Measurements from ENCODE around the gene ZFYVE28. TPM values are rescaled to one million over a fixed set of nuclear protein-coding genes. Genes with fewer than 3 reads are reported as not detected.
A peak's percentile ranks its signal among the peaks of the same experiment; 100 is the strongest.
"Not testable (repeated sequence)": the region's sequence is repeated elsewhere in the genome, so short reads cannot be mapped to it uniquely, and the experiment has no call there.

The ZFYVE28 gene
- total RNA-seq, 2 donors from 2014 or later, result 49.4 to 63.6 TPM

- Mint-ChIP-seq H3K36me3 (ENCODE audit: low read depth) (peaks cover 6% of the 10 kb centered on the region), H3K4me1 (peaks cover 44% of the 10 kb centered on the region), H3K4me3 (no peak overlapping the region)
These were observed 174.6 kb downstream of the ZFYVE28 start for GRCh38 chr4:2243681-2244380.

GRCh38 chr4:2241410-2242353 is 176.8 kb downstream of the ZFYVE28 start, which contains the start of the genes HAUS3 and POLN:
Gene HAUS3 (minus strand): TSS chr4:2242121. CDS start chr4:2240946, 1,175 bp downstream.
Gene POLN (minus strand): TSS chr4:2242121. CDS start chr4:2229231, 12,890 bp downstream.
- H3K9me3 ChIP-seq (ENCODE audit: control insufficient read depth, low read length, poor library complexity, severe bottlenecking), result no peaks in the 10 kb centered on the region
- peak within 1 kb of the TSS; percentile 93 for H3K4me3 Mint-ChIP-seq
- H3K27me3 Mint-ChIP-seq, result no peaks in the 10 kb centered on the region
- peak within 1 kb of the TSS; percentile 97 for H3K27ac Mint-ChIP-seq
- peaks cover 55% of the 10 kb centered on the region for H3K4me1 Mint-ChIP-seq
- DNase-seq, result peak; percentile 97 to 99 (median 99)
- ATAC-seq, result peak; percentile 92
- H3K36me3 Mint-ChIP-seq (ENCODE audit: low read depth), result peaks cover 6% of the 10 kb centered on the region

More at GRCh38 chr4:2243681-2244380, 174.6 kb downstream of the ZFYVE28 start:
- H3K27me3 Mint-ChIP-seq, result no peaks in the 10 kb centered on the region
- no peak for DNase-seq
- peak overlapping the region; percentile 97 for H3K27ac Mint-ChIP-seq
- no peaks in the 10 kb centered on the region for H3K9me3 ChIP-seq (ENCODE audit: control insufficient read depth, low read length, poor library complexity, severe bottlenecking)
- no peak for ATAC-seq

- DNase-seq (no peak), ATAC-seq (peak; percentile 16)
- Mint-ChIP-seq H3K27ac (peak overlapping the region; percentile 97), H3K27me3 (no peaks in the 10 kb centered on the region), H3K4me3 (peak overlapping the region; percentile 93), H3K4me1 (peaks cover 55% of the 10 kb centered on the region), H3K36me3 (ENCODE audit: low read depth) (peaks cover 6% of the 10 kb centered on the region)
- no peaks in the 10 kb centered on the region for H3K9me3 ChIP-seq (ENCODE audit: control insufficient read depth, low read length, poor library complexity, severe bottlenecking)
These were observed 177.4 kb downstream of the ZFYVE28 start for GRCh38 chr4:2241003-2241402.

- peak overlapping the region; percentile 77 for H3K4me3 Mint-ChIP-seq
- peak overlapping the region; percentile 87 for H3K27ac Mint-ChIP-seq
- DNase-seq, result no peak
- peaks cover 6% of the 10 kb centered on the region for H3K36me3 Mint-ChIP-seq (ENCODE audit: low read depth)
- peaks cover 43% of the 10 kb centered on the region for H3K4me1 Mint-ChIP-seq
- no peaks in the 10 kb centered on the region for H3K9me3 ChIP-seq (ENCODE audit: control insufficient read depth, low read length, poor library complexity, severe bottlenecking)
- no peak for ATAC-seq
- H3K27me3 Mint-ChIP-seq, result no peaks in the 10 kb centered on the region
These were observed 181.3 kb downstream of the ZFYVE28 start for GRCh38 chr4:2236944-2237666.

GRCh38 chr4:2231082-2231481 is 187.4 kb downstream of the ZFYVE28 start:
- Mint-ChIP-seq H3K4me1 (peaks cover 17% of the 10 kb centered on the region), H3K27ac (no peak overlapping the region), H3K36me3 (ENCODE audit: low read depth) (no peaks in the 10 kb centered on the region), H3K27me3 (no peaks in the 10 kb centered on the region), H3K4me3 (no peak overlapping the region)
- H3K9me3 ChIP-seq (ENCODE audit: control insufficient read depth, low read length, poor library complexity, severe bottlenecking), result no peaks in the 10 kb centered on the region
- no peak for DNase-seq
- no peak for ATAC-seq

- ATAC-seq (no peak), DNase-seq (no peak)
- Mint-ChIP-seq H3K27me3 (no peaks in the 10 kb centered on the region), H3K27ac (no peak overlapping the region), H3K4me1 (peaks cover 5% of the 10 kb centered on the region), H3K4me3 (no peak overlapping the region), H3K36me3 (ENCODE audit: low read depth) (no peaks in the 10 kb centered on the region)
- H3K9me3 ChIP-seq (ENCODE audit: control insufficient read depth, low read length, poor library complexity, severe bottlenecking), result no peaks in the 10 kb centered on the region
These were observed 192.2 kb downstream of the ZFYVE28 start for GRCh38 chr4:2226261-2226660.

GRCh38 chr4:2222838-2223237 is 195.6 kb downstream of the ZFYVE28 start:
- no peaks in the 10 kb centered on the region for H3K9me3 ChIP-seq (ENCODE audit: control insufficient read depth, low read length, poor library complexity, severe bottlenecking)
- Mint-ChIP-seq H3K4me1 (peaks cover 8% of the 10 kb centered on the region), H3K27ac (no peak overlapping the region), H3K36me3 (ENCODE audit: low read depth) (no peaks in the 10 kb centered on the region), H3K4me3 (no peak overlapping the region), H3K27me3 (no peaks in the 10 kb centered on the region)
- DNase-seq (no peak), ATAC-seq (no peak)

- H3K4me3 Mint-ChIP-seq, ATAC-seq: not testable (repeated sequence)
- H3K4me1 Mint-ChIP-seq, result peaks cover 11% of the 10 kb centered on the region
These were observed 197.1 kb downstream of the ZFYVE28 start for GRCh38 chr4:2221378-2221777.

GRCh38 chr4:2220016-2220630 is 198.3 kb downstream of the ZFYVE28 start:
- no peak overlapping the region for H3K4me3 Mint-ChIP-seq
- peak; percentile 96 for ATAC-seq
- H3K4me1 Mint-ChIP-seq, result peaks cover 10% of the 10 kb centered on the region
- H3K27me3 Mint-ChIP-seq, result no peaks in the 10 kb centered on the region
- no peaks in the 10 kb centered on the region for H3K36me3 Mint-ChIP-seq (ENCODE audit: low read depth)
- no peak overlapping the region for H3K27ac Mint-ChIP-seq
- H3K9me3 ChIP-seq (ENCODE audit: control insufficient read depth, low read length, poor library complexity, severe bottlenecking), result no peaks in the 10 kb centered on the region
- peak; percentile 59 to 77 (median 60) for DNase-seq

More at GRCh38 chr4:2221378-2221777, 197.1 kb downstream of the ZFYVE28 start:
- not testable (repeated sequence) for H3K9me3 ChIP-seq (ENCODE audit: control insufficient read depth, low read length, poor library complexity, severe bottlenecking); H3K27me3 Mint-ChIP-seq; DNase-seq; H3K36me3 Mint-ChIP-seq (ENCODE audit: low read depth)
- peak overlapping the region; percentile 11 for H3K27ac Mint-ChIP-seq

Other genes starting within 250 kb of the ZFYVE28 start
- gene HAUS3, start 176.5 kb downstream of the ZFYVE28 start, total RNA-seq, result 10 to 100 TPM; 78.5 to 94.5 TPM
- gene POLN, start 176.5 kb downstream of the ZFYVE28 start, total RNA-seq, result 1 to 10 TPM; 2.8 to 3.9 TPM
- 100 to 1,000 TPM in 1 of 2 donors, 10 to 100 TPM in 1; 81.4 to 100 TPM for gene MXD4, start 156.5 kb downstream of the ZFYVE28 start, total RNA-seq
- gene CFAP99, start 310 bp upstream of the ZFYVE28 start, total RNA-seq, result under 1 TPM; 0.32 to 0.63 TPM
- gene RNF4, start 50.5 kb upstream of the ZFYVE28 start, total RNA-seq, result 100 to 1,000 TPM; 102 to 117 TPM
- gene FAM193A, start 118.0 kb upstream of the ZFYVE28 start, total RNA-seq, result 10 to 100 TPM; 34.8 to 39.8 TPM